ENCODE data around the gene SPATA13.

DNA sequence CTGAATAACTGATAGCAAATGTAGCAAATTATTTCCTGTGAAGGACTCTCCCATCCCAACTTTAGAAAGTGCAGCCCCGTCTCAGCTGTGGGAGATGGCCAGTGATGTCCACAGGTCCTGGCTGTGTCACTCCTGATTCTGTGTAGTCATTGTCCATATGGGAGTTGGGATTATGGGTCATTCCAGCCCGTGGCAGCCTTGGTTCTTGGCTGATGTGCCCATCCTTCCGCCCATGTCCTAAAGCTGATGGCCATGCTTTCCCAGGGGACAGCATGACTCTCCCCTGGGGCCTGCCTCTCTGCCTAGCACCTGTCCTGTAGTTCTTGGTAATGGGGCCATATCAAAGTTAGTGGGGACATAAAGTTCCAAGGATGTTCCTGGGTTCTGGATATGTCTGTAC is 104.9 kb downstream of the SPATA13 start:
- TF ChIP-seq CTCF (IDR thresholded peaks at IDR 0.05), result no peak
- TF ChIP-seq POLR2A (IDR thresholded peaks at IDR 0.05), result no peak
